Peyer's patch (tissue), 4 donors: ENCODE data around the gene TCF4. TPM values are rescaled to one million over a fixed set of nuclear protein-coding genes. Genes with fewer than 3 reads are reported as not detected.

Experiments used
- DNase-seq, 3 donors: peaks; one replicate each; pipeline ENCODE4 v3.0.0-alpha.2; 2017 to 2019
- H3K27ac ChIP-seq, 4 donors: fragments of 200-600 bp; sonication (generic); one replicate each; pipeline ENCODE4 v1.5.1; 2016 to 2019
- H3K27me3 ChIP-seq, 2 donors: fragments of 200-600 bp; sonication (generic); one replicate each; pipeline ENCODE4 v1.5.1; 2019
- H3K36me3 ChIP-seq, 3 donors: fragments of 200-600 bp; sonication (generic); one replicate each; pipeline ENCODE4 v1.5.1; 2016 to 2019
- H3K4me1 ChIP-seq, 4 donors: fragments of 200-600 bp; sonication (generic); one replicate each; pipeline ENCODE4 v1.5.1; 2016 to 2019
- H3K4me3 ChIP-seq, 4 donors: fragments of 200-600 bp; sonication (generic); 1 replicate in 3 of 4; 2 replicates in 1 of 4; pipeline ENCODE4 v1.5.1; 2016 to 2019; ENCODE audit warnings: mild to moderate bottlenecking in 1 of 4
- H3K9me3 ChIP-seq, 4 donors: fragments of 200-600 bp; sonication (generic); one replicate each; pipeline ENCODE4 v1.5.1; 2016 to 2019; ENCODE audit warnings: mild to moderate bottlenecking in 1 of 4
- CTCF ChIP-seq, 6 experiments: fragments of 450-650 bp in 4 of 6; fragments of 200-600 bp in 2 of 6; sonication (generic) in 1 of 6; IDR thresholded peaks; one replicate each; pipeline ENCODE4 v1.5.1; 2017 to 2019; ENCODE audit warnings: antibody characterized with exemption in 6 of 6, mild to moderate bottlenecking in 3 of 6, moderate library complexity in 1 of 6
- POLR2A ChIP-seq, 2 donors: fragments of 450-650 bp; IDR thresholded peaks; one replicate each; pipeline ENCODE4 v1.5.1; 2017; ENCODE audit warnings: antibody characterized with exemption in 2 of 2, mild to moderate bottlenecking in 2 of 2, moderate library complexity in 2 of 2
- total RNA-seq, 4 donors: library from RNA; depleted of rRNA; stranded (reverse); fragments of >200 nt; gene quantifications; one replicate each; pipeline ENCODE4 v1.1.0, GENCODE V29; 2016

The TCF4 gene
- 100 to 1,000 TPM in 1 of 4 donors, 10 to 100 TPM in 3; 11.9 to 190 (median 33.8) TPM for total RNA-seq

- peak within 1 kb of the TSS; percentile 54 to 64 (median 58) for H3K4me3 ChIP-seq
- H3K27ac ChIP-seq: peak within 1 kb of the TSS; percentile 73 to 89 (median 85)
- H3K9me3 ChIP-seq: no peaks in the 10 kb centered on the region
- no peaks in the 10 kb centered on the region for H3K36me3 ChIP-seq
- TF ChIP-seq CTCF (IDR thresholded peaks at IDR 0.05) (no peak), POLR2A (IDR thresholded peaks at IDR 0.05) (no peak)
- H3K27me3 ChIP-seq: no peaks in the 10 kb centered on the region
- DNase-seq: peak; percentile 36 to 62 (median 55)
- no peaks in the 10 kb centered on the region for H3K4me1 ChIP-seq
Measured at GRCh38 chr18:55588111-55588869, at the start of gene TCF4. Gene TCF4 (minus strand): TSS chr18:55588192. CDS start chr18:55587116, 1,076 bp downstream.

- H3K36me3 ChIP-seq: no peaks in the 10 kb centered on the region
Measured at GRCh38 chr18:55637204-55637603, 49.2 kb upstream of the TCF4 start.

GRCh38 chr18:55635439-55635838 is 47.4 kb upstream of the TCF4 start:
- Histone ChIP-seq H3K27me3 (no peaks in the 10 kb centered on the region), H3K9me3 (no peaks in the 10 kb centered on the region), H3K4me1 (no peaks in the 10 kb centered on the region), H3K4me3 (no peak overlapping the region), H3K36me3 (no peaks in the 10 kb centered on the region), H3K27ac (no peak overlapping the region)
- TF ChIP-seq CTCF (IDR thresholded peaks at IDR 0.05) (no peak), POLR2A (IDR thresholded peaks at IDR 0.05) (no peak)
- DNase-seq: no peak

More at GRCh38 chr18:55637204-55637603, 49.2 kb upstream of the TCF4 start:
- no peak for DNase-seq
- TF ChIP-seq CTCF (IDR thresholded peaks at IDR 0.05) (no peak), POLR2A (IDR thresholded peaks at IDR 0.05) (no peak)
- Histone ChIP-seq H3K27ac (no peak overlapping the region), H3K9me3 (no peaks in the 10 kb centered on the region), H3K27me3 (no peaks in the 10 kb centered on the region), H3K4me1 (no peaks in the 10 kb centered on the region), H3K4me3 (no peak overlapping the region)

GRCh38 chr18:55634545-55634944 is 46.6 kb upstream of the TCF4 start:
- Histone ChIP-seq H3K9me3 (no peaks in the 10 kb centered on the region), H3K27me3 (no peaks in the 10 kb centered on the region), H3K4me1 (no peaks in the 10 kb centered on the region), H3K27ac (no peak overlapping the region), H3K4me3 (no peak overlapping the region), H3K36me3 (no peaks in the 10 kb centered on the region)
- no peak for TF ChIP-seq CTCF (IDR thresholded peaks at IDR 0.05)
- TF ChIP-seq POLR2A (IDR thresholded peaks at IDR 0.05): no peak
- no peak for DNase-seq

GRCh38 chr18:55633032-55633431 is 45.0 kb upstream of the TCF4 start:
- Histone ChIP-seq H3K4me1 (no peaks in the 10 kb centered on the region), H3K9me3 (no peaks in the 10 kb centered on the region), H3K4me3 (no peak overlapping the region), H3K27ac (no peak overlapping the region), H3K36me3 (no peaks in the 10 kb centered on the region), H3K27me3 (no peaks in the 10 kb centered on the region)
- no peak for DNase-seq
- TF ChIP-seq POLR2A (IDR thresholded peaks at IDR 0.05) (no peak), CTCF (IDR thresholded peaks at IDR 0.05) (no peak)
